Motor neuron (in vitro differentiated cells): Measurements from ENCODE around the gene RPL27A. TPM values are rescaled to one million over a fixed set of nuclear protein-coding genes. Genes with fewer than 3 reads are reported as not detected.

ENCODE experiments used
- ATAC-seq, 8 experiments: fragments of 200-7000 bp; cut with Tn5 transposase; replicated peaks in 6 of 8; 2 replicates each; pipeline ENCODE4 v1.8.0; 2021; ENCODE audit warnings: mild to moderate bottlenecking in 8 of 8, moderate library complexity in 8 of 8
- H3K27ac ChIP-seq, 2 donors: fragments of 250-450 bp; sonication (Bioruptor Pico); 2 replicates each; pipeline ENCODE4 v1.9.0; 2021; ENCODE audit warnings: antibody characterized with exemption in 2 of 2, mild to moderate bottlenecking in 2 of 2, moderate library complexity in 1 of 2
- H3K4me1 ChIP-seq, 2 donors: fragments of 250-450 bp; sonication (Bioruptor Pico); replicated peaks in 1 of 2; 2 replicates each; pipeline ENCODE4 v1.6.1; 2021; ENCODE audit warnings: antibody characterized with exemption in 2 of 2, mild to moderate bottlenecking in 2 of 2, moderate library complexity in 1 of 2
- H3K4me3 ChIP-seq, 5 donors: fragments of 250-450 bp; sonication (Bioruptor Pico); 2 replicates each; pipeline ENCODE4 v1.9.0; 2021; ENCODE audit warnings: antibody characterized with exemption in 5 of 5, mild to moderate bottlenecking in 5 of 5, moderate library complexity in 4 of 5
- WGBS, 10 experiments: fragments of 450-650 bp; shearing (Covaris generic); methylation state at CpG; one replicate each; pipeline ENCODE4 v1.0.0; 2022; 5-methylcytosine and 5-hydroxymethylcytosine counted together
- in situ Hi-C, 9 experiments: fragments of 400-800 bp; cut with MboI; loops; one replicate each; pipeline ENCODE4 v1.15.0; 2021; ENCODE audit warnings: low sequenced_read_pairs in 9 of 9, low pct_unique_long_range_greater_than_20kb in 2 of 9; ENCODE audit not compliant: unreplicated experiment in 9 of 9
- total RNA-seq, 8 experiments: library from RNA; unstranded; fragments of 300-600 nt; gene quantifications; 2 replicates each; pipeline versions ENCODE4 v1.2.3 to v1.2.4, GENCODE V29; 2022

The RPL27A gene
- total RNA-seq, 8 experiments from 2014 or later: 1,442 to 2,444 (median 1,804) TPM

- WGBS, 10 experiments: 40 to 83% (median 73%) methylated on average over 1 of the region's 3 CpGs; no CpG with 5 or more reads in 4 of the 10 experiments
- peaks cover 4 to 28% of the 10 kb centered on the region in 2 donors for H3K4me1 ChIP-seq
- H3K4me3 ChIP-seq: no peak overlapping the region
- H3K27ac ChIP-seq: no peak overlapping the region
- in situ Hi-C loops: loop anchor here in 1 of 9 experiments (25.0 kb wide), 1 partner anchor 192 kb away; the partner anchor contains the start of gene AKIP1
- ATAC-seq: peak in 1 of 8 experiments; percentile 10
These were observed 37.8 kb downstream of the RPL27A start for GRCh38 chr11:8720352-8720751.

GRCh38 chr11:8720868-8721608 lies 38.4 kb downstream of the RPL27A start:
- peak in 6 of 8 experiments; percentile 20 to 57 (median 34) for ATAC-seq
- 8 to 89% (median 71%) methylated on average over 1 to 4 of the region's 5 CpGs; no CpG with 5 or more reads in 3 of the 10 experiments for WGBS, 10 experiments
- Histone ChIP-seq H3K4me1 (peaks cover 4 to 28% of the 10 kb centered on the region in 2 donors), H3K4me3 (no peak overlapping the region), H3K27ac (peak overlapping the region in 1 of 2 donors; percentile 27)
- in situ Hi-C loops: loop anchor here in 1 of 9 experiments (25.0 kb wide), 1 partner anchor 191 kb away; the partner anchor contains the start of gene AKIP1

GRCh38 chr11:8721609-8722500 lies 39.3 kb downstream of the RPL27A start:
- 66 to 88% (median 80%) methylated on average over 2 to 6 of the region's 13 CpGs; no CpG with 5 or more reads in 5 of the 10 experiments for WGBS, 10 experiments
- peak overlapping the region in 1 of 2 donors; percentile 27 for H3K27ac ChIP-seq
- in situ Hi-C loops: loop anchor here in 1 of 9 experiments (25.0 kb wide), 1 partner anchor 190 kb away; the partner anchor contains the start of gene AKIP1
- ATAC-seq: peak in 2 of 8 experiments; percentile 14 to 52
- H3K4me1 ChIP-seq: peaks cover 4 to 28% of the 10 kb centered on the region in 2 donors
- no peak overlapping the region for H3K4me3 ChIP-seq

- no peak for ATAC-seq
- WGBS, 10 experiments: 80 to 100% (median 100%) methylated on average over 1 to 2 of the region's 3 CpGs; no CpG with 5 or more reads in 5 of the 10 experiments
- H3K4me3 ChIP-seq: no peak overlapping the region
- in situ Hi-C loops: loop anchor here in 1 of 9 experiments (25.0 kb wide), 1 partner anchor 189 kb away; the partner anchor contains the start of gene AKIP1
- peaks cover 2 to 23% of the 10 kb centered on the region in 2 donors for H3K4me1 ChIP-seq
- H3K27ac ChIP-seq: no peak overlapping the region
These were observed 40.2 kb downstream of the RPL27A start for GRCh38 chr11:8722809-8723208.

- no peak overlapping the region for H3K4me3 ChIP-seq
- in situ Hi-C loops: loop anchor here in 1 of 9 experiments (25.0 kb wide), 1 partner anchor 189 kb away; the partner anchor contains the start of gene AKIP1
- no peak for ATAC-seq
- WGBS, 10 experiments: 67 to 100% (median 89%) methylated on average over 1 to 5 of the region's 7 CpGs; no CpG with 5 or more reads in 3 of the 10 experiments
- H3K27ac ChIP-seq: no peak overlapping the region
- H3K4me1 ChIP-seq: peaks cover 0 to 22% of the 10 kb centered on the region in 2 donors
These were observed 41.1 kb downstream of the RPL27A start for GRCh38 chr11:8723711-8724110.

- no peak overlapping the region for H3K27ac ChIP-seq
These were observed 42.1 kb downstream of the RPL27A start for GRCh38 chr11:8724682-8725081.

GRCh38 chr11:8726395-8726794 lies 43.8 kb downstream of the RPL27A start:
- Histone ChIP-seq H3K4me1 (peaks cover 0 to 16% of the 10 kb centered on the region in 2 donors), H3K27ac (no peak overlapping the region), H3K4me3 (no peak overlapping the region)
- no peak for ATAC-seq
- in situ Hi-C loops: no loop called here
- 92 to 100% (median 100%) methylated on average over 1 to 3 of the region's 4 CpGs; no CpG with 5 or more reads in 5 of the 10 experiments for WGBS, 10 experiments

More at GRCh38 chr11:8724682-8725081, 42.1 kb downstream of the RPL27A start:
- no peak for ATAC-seq
- in situ Hi-C loops: loop anchor here in 1 of 9 experiments (25.0 kb wide), 1 partner anchor 188 kb away; the partner anchor contains the start of gene AKIP1
- H3K4me3 ChIP-seq: no peak overlapping the region
- H3K4me1 ChIP-seq: peaks cover 0 to 28% of the 10 kb centered on the region in 2 donors
- 80 to 100% (median 97%) methylated on average over 2 to 6 of the region's 7 CpGs; no CpG with 5 or more reads in 4 of the 10 experiments for WGBS, 10 experiments

- Histone ChIP-seq H3K4me1 (peaks cover 0 to 9% of the 10 kb centered on the region in 2 donors), H3K4me3 (no peak overlapping the region), H3K27ac (no peak overlapping the region)
- in situ Hi-C loops: no loop called here
- WGBS, 10 experiments: 0 to 76% (median 39%) methylated on average over 1 to 3 of the region's 4 CpGs; no CpG with 5 or more reads in 3 of the 10 experiments
- peak in 5 of 8 experiments; percentile 65 to 92 (median 81) for ATAC-seq
These were observed 46.0 kb downstream of the RPL27A start for GRCh38 chr11:8728563-8728962.

- no peak overlapping the region for H3K4me3 ChIP-seq
- ATAC-seq: peak in 2 of 8 experiments; percentile 22 to 72
- WGBS, 10 experiments: 60 to 100% (median 92%) methylated on average over 2 to 5 of the region's 6 CpGs; no CpG with 5 or more reads in 5 of the 10 experiments
- peaks cover 0 to 9% of the 10 kb centered on the region in 2 donors for H3K4me1 ChIP-seq
- in situ Hi-C loops: no loop called here
- H3K27ac ChIP-seq: no peak overlapping the region
These were observed 46.5 kb downstream of the RPL27A start for GRCh38 chr11:8729067-8729466.

GRCh38 chr11:8729837-8730696 lies 47.5 kb downstream of the RPL27A start:
- 86 to 100% (median 95%) methylated on average over 2 to 8 of the region's 38 CpGs; no CpG with 5 or more reads in 3 of the 10 experiments for WGBS, 10 experiments
- no peak overlapping the region for H3K4me3 ChIP-seq
- peaks cover 0 to 9% of the 10 kb centered on the region in 2 donors for H3K4me1 ChIP-seq
- ATAC-seq: no peak
- in situ Hi-C loops: no loop called here
- H3K27ac ChIP-seq: no peak overlapping the region

- WGBS, 10 experiments: 97 to 100% (median 100%) methylated on average over 2 to 11 of the region's 23 CpGs; no CpG with 5 or more reads in 7 of the 10 experiments
- peaks cover 0 to 9% of the 10 kb centered on the region in 2 donors for H3K4me1 ChIP-seq
- ATAC-seq: no peak
- H3K27ac ChIP-seq: no peak overlapping the region
- in situ Hi-C loops: no loop called here
- no peak overlapping the region for H3K4me3 ChIP-seq
These were observed 48.1 kb downstream of the RPL27A start for GRCh38 chr11:8730697-8731020.
